GM12875 (cell line): Measurements from ENCODE around the gene ENO2.

Experiments used
- H3K4me3 ChIP-seq: one replicate; pipeline ENCODE4 v1.5.1; 2011; ENCODE audit warnings: low read depth, low read length, control low read depth
- CTCF ChIP-seq: IDR thresholded peaks from 2 replicates; pipeline ENCODE4 v1.5.1; 2011; ENCODE audit warnings: low read depth, mild to moderate bottlenecking, control low read depth, inconsistent platforms, low read length, moderate library complexity, borderline replicate concordance; ENCODE audit not compliant: insufficient read depth

The ENO2 gene

DNA sequence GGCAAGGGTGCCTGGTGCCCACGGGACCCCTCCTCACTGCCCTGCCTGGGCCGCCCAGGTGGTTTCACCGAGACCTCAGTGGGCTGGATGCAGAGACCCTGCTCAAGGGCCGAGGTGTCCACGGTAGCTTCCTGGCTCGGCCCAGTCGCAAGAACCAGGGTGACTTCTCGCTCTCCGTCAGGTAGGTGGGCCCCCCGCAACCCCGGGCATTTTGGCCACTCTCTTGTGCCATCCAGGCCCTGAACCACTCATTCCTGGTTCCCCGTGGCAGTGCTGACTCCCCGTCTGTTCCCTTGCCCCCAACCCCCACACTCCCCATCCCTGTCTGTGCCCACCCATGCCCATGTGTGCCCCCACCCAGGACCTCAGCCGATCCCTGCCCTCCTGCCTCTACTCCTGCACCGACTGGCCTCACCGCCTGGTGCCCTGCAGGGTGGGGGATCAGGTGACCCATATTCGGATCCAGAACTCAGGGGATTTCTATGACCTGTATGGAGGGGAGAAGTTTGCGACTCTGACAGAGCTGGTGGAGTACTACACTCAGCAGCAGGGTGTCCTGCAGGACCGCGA is 37.3 kb downstream of the ENO2 start:
- peak overlapping the region; percentile 97 for H3K4me3 ChIP-seq
- no peak for TF ChIP-seq CTCF

DNA sequence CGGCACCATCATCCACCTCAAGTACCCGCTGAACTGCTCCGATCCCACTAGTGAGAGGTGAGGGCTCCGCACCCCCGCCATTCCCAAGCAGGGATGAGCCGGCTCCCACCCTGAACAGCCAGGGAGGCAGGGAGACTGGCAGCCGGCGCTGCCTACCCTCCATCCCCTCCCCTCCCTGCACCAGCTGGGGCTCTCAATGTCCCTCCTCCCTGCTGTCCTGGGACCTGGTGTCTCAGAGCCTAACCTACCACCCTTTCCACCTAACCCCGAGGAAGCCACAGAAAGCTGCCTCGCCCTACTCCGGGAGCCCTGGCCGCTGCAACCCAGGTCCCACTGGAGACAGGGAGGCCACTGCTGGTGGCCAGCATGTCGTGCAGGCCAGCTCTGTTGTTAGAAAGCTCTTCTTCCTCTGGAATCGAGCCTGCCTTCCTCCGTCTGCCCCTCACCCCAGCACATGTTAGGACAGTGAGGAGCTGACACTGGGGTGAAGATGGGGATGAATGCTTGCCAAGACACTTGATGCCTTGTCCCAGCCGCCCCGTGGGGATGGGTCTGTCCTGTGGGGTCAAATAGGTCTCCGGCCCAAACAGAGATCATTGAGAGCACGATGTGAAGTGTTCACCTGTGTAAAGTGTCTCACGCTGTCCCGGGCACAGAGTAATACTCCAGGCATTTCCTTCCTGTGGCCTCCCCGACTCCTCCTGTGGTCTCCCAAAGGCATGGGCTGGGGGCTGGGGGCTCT is 37.9 kb downstream of the ENO2 start:
- H3K4me3 ChIP-seq, result peak overlapping the region; percentile 97
- TF ChIP-seq CTCF, result no peak

DNA sequence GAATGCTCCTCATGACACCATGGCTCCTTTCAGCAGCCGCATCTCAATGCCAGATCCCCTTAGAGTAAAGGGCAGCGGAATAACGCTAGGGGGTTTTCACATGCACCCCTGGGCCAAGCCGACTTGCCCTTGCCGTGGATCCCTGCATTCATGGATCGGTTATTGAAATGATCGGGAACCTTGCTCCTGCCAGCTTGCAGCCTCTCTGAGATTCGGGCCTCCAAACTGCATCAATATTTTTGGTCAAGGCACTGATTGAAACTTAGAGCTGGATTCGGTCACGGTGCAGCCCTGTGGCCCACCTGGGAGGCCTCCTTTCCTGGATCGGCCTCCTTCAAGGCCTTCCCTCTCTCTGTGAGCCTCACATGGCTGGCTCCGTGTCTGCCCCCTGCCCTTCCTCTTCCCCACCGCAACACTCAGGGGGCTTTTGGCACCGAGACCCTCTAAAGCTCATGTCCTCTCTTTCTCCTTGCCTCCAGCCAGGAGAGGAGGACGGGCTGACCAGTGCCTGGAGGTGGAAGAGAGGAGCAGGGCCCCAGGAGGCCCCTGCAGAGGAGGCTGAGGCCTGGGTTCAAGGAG is 38.6 kb downstream of the ENO2 start:
- peak overlapping the region; percentile 97 for H3K4me3 ChIP-seq
- no peak for TF ChIP-seq CTCF

GRCh38 chr12:6953442-6954315 is 39.3 kb downstream of the ENO2 start:
- TF ChIP-seq CTCF, result no peak
- H3K4me3 ChIP-seq, result peak overlapping the region; percentile 97

DNA sequence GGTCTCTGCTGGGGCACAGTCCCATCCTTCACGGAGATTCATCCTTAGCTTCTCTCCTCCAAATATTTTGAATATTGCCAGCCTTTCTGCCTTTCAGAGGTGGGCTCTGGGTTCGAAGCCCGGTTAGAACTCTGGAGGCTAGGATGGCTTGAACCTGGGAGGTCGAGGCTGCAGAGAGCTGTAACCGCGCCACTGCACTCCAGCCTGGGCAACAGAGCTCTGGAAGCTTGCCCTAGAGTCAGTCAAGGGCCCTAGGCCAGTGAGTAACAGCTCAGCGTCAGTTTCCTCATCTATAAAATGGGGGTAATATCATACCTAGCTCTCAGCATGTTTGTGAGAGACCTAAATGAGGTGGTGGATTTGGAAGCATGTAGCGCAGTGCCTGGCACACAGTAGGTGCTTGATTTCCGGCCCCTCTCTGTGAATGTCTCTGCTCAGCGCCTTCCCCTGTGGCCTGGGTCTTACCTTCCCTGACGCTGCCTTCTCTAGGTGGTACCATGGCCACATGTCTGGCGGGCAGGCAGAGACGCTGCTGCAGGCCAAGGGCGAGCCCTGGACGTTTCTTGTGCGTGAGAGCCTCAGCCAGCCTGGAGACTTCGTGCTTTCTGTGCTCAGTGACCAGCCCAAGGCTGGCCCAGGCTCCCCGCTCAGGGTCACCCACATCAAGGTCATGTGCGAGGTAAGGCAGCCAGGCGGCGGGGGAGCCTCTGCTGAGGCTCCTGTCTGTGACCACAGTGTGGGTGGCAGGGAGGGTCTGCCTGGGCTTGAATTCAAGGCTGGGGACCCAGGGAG is 40.1 kb downstream of the ENO2 start:
- H3K4me3 ChIP-seq, result peak overlapping the region; percentile 97

More for the DNA sequence above, 40.1 kb downstream of the ENO2 start:
- TF ChIP-seq CTCF, result no peak
